Endothelial cell of umbilical vein (primary cell): ENCODE measurements around the gene MICAL3. TPM values are rescaled to one million over a fixed set of nuclear protein-coding genes. Genes with fewer than 3 reads are reported as not detected.
"Not testable (repeated sequence)": the region's sequence is repeated elsewhere in the genome, so short reads cannot be mapped to it uniquely, and the experiment has no call there.

Source experiments
- BruUV-seq: library from RNA; stranded (reverse); fragments of 400-500 nt; replicated peaks from 2 replicates; lab custom pipeline; 2021; lab: Mats Ljungman, UMichigan
- CTCF ChIA-PET: fragments of 300-600, 350-600 bp; sonication (Branson Sonifier 250); formaldehyde crosslinking; loops from one replicate; lab custom pipeline; 2021; ENCODE audit warnings: antibody characterized with exemption, inconsistent platforms; lab: Charles Lee
- POLR2A ChIA-PET: fragments of 300-600, 350-600 bp; sonication (Branson Sonifier 250); formaldehyde crosslinking; loops from one replicate; lab custom pipeline; 2021; ENCODE audit warnings: antibody characterized with exemption, inconsistent platforms; lab: Charles Lee
- DNase-seq: peaks from one replicate; pipeline ENCODE4 v3.0.0-alpha.2; 2011; ENCODE audit warnings: low read depth, low spot score
- FAIRE-seq: peaks from 2 replicates; lab custom pipeline; 2011; peaks lifted over from hg19 to GRCh38; lab: Jason Lieb, UNC
- H2AFZ ChIP-seq: 2 replicates; pipeline ENCODE4 v1.6.0; 2012; ENCODE audit warnings: low read depth, low read length, control low read depth, inconsistent platforms
- H3K27ac ChIP-seq: 2 replicates; pipeline ENCODE4 v1.5.1; 2011; ENCODE audit warnings: low read depth, mild to moderate bottlenecking, control low read depth, low read length, moderate library complexity; ENCODE audit not compliant: insufficient read depth
- H3K27me3 ChIP-seq, 2 experiments: 2 replicates each; pipeline versions ENCODE4 v1.6.0 to v1.6.1; 2011; ENCODE audit warnings: low read length in 2 of 2, mixed read lengths in 1 of 2; ENCODE audit not compliant: control insufficient read depth in 2 of 2, insufficient read depth in 2 of 2
- H3K36me3 ChIP-seq, 2 experiments: 2 replicates in 1 of 2; 3 replicates in 1 of 2; pipeline ENCODE4 v1.5.1; 2011; ENCODE audit warnings: low read length in 2 of 2, mild to moderate bottlenecking in 1 of 2, moderate library complexity in 1 of 2; ENCODE audit not compliant: control insufficient read depth in 2 of 2, insufficient read depth in 2 of 2; ENCODE audit errors: extremely low read depth in 1 of 2
- H3K4me1 ChIP-seq: 3 replicates; pipeline ENCODE4 v1.5.1; 2011; ENCODE audit warnings: mild to moderate bottlenecking, low read length; ENCODE audit not compliant: control insufficient read depth, insufficient read depth; ENCODE audit errors: extremely low read depth
- H3K4me2 ChIP-seq: 2 replicates; pipeline ENCODE4 v1.6.1; 2011; ENCODE audit warnings: low read length, control low read depth, mixed read lengths; ENCODE audit not compliant: insufficient read depth
- H3K4me3 ChIP-seq, 3 experiments: fragments of 200-600 bp in 1 of 3; sonication (generic), shearing (Covaris generic) in 1 of 3; replicated peaks in 1 of 3; 2 replicates each; pipeline ENCODE4 v1.5.1; 2011 to 2016; ENCODE audit warnings: control low read depth in 3 of 3, low read length in 3 of 3, mild to moderate bottlenecking in 2 of 3, inconsistent platforms in 1 of 3, low read depth in 1 of 3, moderate library complexity in 1 of 3; ENCODE audit not compliant: insufficient read depth in 1 of 3
- H3K79me2 ChIP-seq: 2 replicates; pipeline ENCODE4 v1.6.0; 2012; ENCODE audit warnings: low read length, inconsistent platforms; ENCODE audit not compliant: control insufficient read depth, insufficient read depth
- H3K9ac ChIP-seq: replicated peaks from 2 replicates; pipeline ENCODE3; 2011; ENCODE audit warnings: low read length, control low read depth; ENCODE audit not compliant: insufficient read depth; ENCODE audit errors: extremely low read depth
- H3K9me1 ChIP-seq: replicated peaks from 3 replicates; pipeline ENCODE4 v1.6.0; 2011; ENCODE audit warnings: mild to moderate bottlenecking, low read length; ENCODE audit not compliant: control insufficient read depth, insufficient read depth; ENCODE audit errors: extremely low read depth
- H3K9me3 ChIP-seq: replicated peaks from 2 replicates; pipeline ENCODE4 v1.5.1; 2012; ENCODE audit warnings: low read length, inconsistent platforms; ENCODE audit not compliant: control insufficient read depth, insufficient read depth
- H4K20me1 ChIP-seq: replicated peaks from 2 replicates; pipeline ENCODE3; 2011; ENCODE audit warnings: mild to moderate bottlenecking, low read length; ENCODE audit not compliant: control insufficient read depth, insufficient read depth; ENCODE audit errors: extremely low read depth
- CTCF ChIP-seq, 2 donors: IDR thresholded peaks; 1 replicate in 1 of 2; 2 replicates in 1 of 2; pipeline ENCODE4 v1.5.1; 2011; ENCODE audit warnings: low read length in 2 of 2, mild to moderate bottlenecking in 2 of 2, moderate library complexity in 2 of 2, control low read depth in 1 of 2, inconsistent platforms in 1 of 2, low read depth in 1 of 2; ENCODE audit not compliant: insufficient read depth in 1 of 2; ENCODE audit errors: extremely low read depth in 1 of 2
- EZH2 ChIP-seq: IDR thresholded peaks from 2 replicates; pipeline ENCODE4 v1.6.1; 2012; ENCODE audit warnings: borderline replicate concordance, low read depth, mild to moderate bottlenecking, moderate library complexity, low read length, inconsistent platforms; ENCODE audit not compliant: severe bottlenecking
- FOS ChIP-seq: IDR thresholded peaks from 2 replicates; pipeline ENCODE4 v1.6.1; 2011; ENCODE audit warnings: mild to moderate bottlenecking, low read length, moderate library complexity, borderline replicate concordance; ENCODE audit not compliant: insufficient read depth
- JUN ChIP-seq: IDR thresholded peaks from 2 replicates; pipeline ENCODE4 v1.6.1; 2011; ENCODE audit warnings: borderline replicate concordance, low read depth; ENCODE audit not compliant: insufficient read length, insufficient read depth
- dilution Hi-C: fragments of 300-500 bp; cut with MboI; formaldehyde crosslinking; loops from one replicate; pipeline ENCODE4 v1.15.0; 2019; ENCODE audit warnings: low sequenced_read_pairs; ENCODE audit not compliant: extremely low pct_ligation_motif_present
- intact Hi-C: fragments of 100-400 bp; cut with micrococcal nuclease; formaldehyde crosslinking; loops from one replicate; pipeline ENCODE4 v1.10.0; 2022
- polyA plus RNA-seq, 4 experiments: library from polyadenylated mRNA; depleted of rRNA in 3 of 4; stranded (reverse) in 3 of 4; unstranded in 1 of 4; fragments of >200 nt; gene quantifications; 2 replicates each; pipeline versions ENCODE4 v1.2.1 to v1.2.3, GENCODE V29; 2011 to 2012; ENCODE audit warnings: missing spikeins in 1 of 4
- total RNA-seq: library from RNA; stranded (reverse); gene quantifications from 2 replicates; pipeline ENCODE4 v1.2.3, GENCODE V29; 2021

Gene MICAL3
- total and polyA plus RNA-seq, 2 donors (not counting 3 experiments of a cell fraction or from before 2014, with no cell fraction given) = 14.5 to 63.7 TPM

- BruUV-seq = no TSS peak
- ChIA-PET CTCF (no interaction called here), POLR2A (no interaction called here)
- DNase-seq (no peak), FAIRE-seq (no peak)
- no peak overlapping the region for H3K4me3 ChIP-seq
- H3K9me3 ChIP-seq = no peaks in the 10 kb centered on the region
- peaks cover 71% of the 10 kb centered on the region for H3K79me2 ChIP-seq
- no peak overlapping the region for H3K9ac ChIP-seq
- no peaks in the 10 kb centered on the region for H3K36me3 ChIP-seq
- TF ChIP-seq JUN (no peak), FOS (no peak), EZH2 (no peak), CTCF (IDR thresholded peaks at IDR 0.05; ENCODE audit: extremely low read depth in 1 of 2, insufficient read depth in 1 of 2, low read depth in 1 of 2, low read length in 2 of 2) (no peak)
- no peaks in the 10 kb centered on the region for H3K9me1 ChIP-seq
- intact Hi-C loops = no loop called here
- peaks cover 5% of the 10 kb centered on the region for H3K4me1 ChIP-seq
- no peak overlapping the region for H3K27ac ChIP-seq
- no peak overlapping the region for H3K4me2 ChIP-seq
- H2AFZ ChIP-seq = no peak overlapping the region
- H4K20me1 ChIP-seq = no peaks in the 10 kb centered on the region
- H3K27me3 ChIP-seq = no peaks in the 10 kb centered on the region
- dilution Hi-C loops = no loop called here
These were observed 26.9 kb downstream of the MICAL3 start for GRCh38 chr22:17997456-17997855.

- POLR2A ChIA-PET, H3K36me3 ChIP-seq, H3K4me1 ChIP-seq, H4K20me1 ChIP-seq, intact Hi-C loops, FAIRE-seq, H3K4me3 ChIP-seq, BruUV-seq, H3K9me3 ChIP-seq, H3K27me3 ChIP-seq, dilution Hi-C loops, H3K27ac ChIP-seq, H3K9ac ChIP-seq, DNase-seq, H3K9me1 ChIP-seq, H3K4me2 ChIP-seq, H2AFZ ChIP-seq: not testable (repeated sequence)
- CTCF ChIA-PET = interaction anchor here (1.1 kb wide), 1 partner anchor 76 kb away, joined by 7 read pairs; no protein-coding TSS in a partner anchor
- peaks cover 86% of the 10 kb centered on the region for H3K79me2 ChIP-seq
These were observed 29.1 kb downstream of the MICAL3 start for GRCh38 chr22:17995256-17995655.
